Tibial nerve (tissue), 4 donors: ENCODE results near the gene RRM1.

Experiments used
- EP300 ChIP-seq, 2 donors: sonication (generic); formaldehyde crosslinking; IDR thresholded peaks; one replicate each; pipeline ENCODE4 v1.6.1; 2017; ENCODE audit warnings: antibody characterized with exemption in 2 of 2, mild to moderate bottlenecking in 1 of 2
- TF ChIP-seq, protein P1 (sequence below), 5 experiments: fragments of 200-600 bp in 3 of 5; fragments of 450-650 bp in 2 of 5; sonication (generic) in 3 of 5; IDR thresholded peaks; one replicate each; pipeline ENCODE4 v1.5.1; 2016 to 2019; ENCODE audit warnings: antibody characterized with exemption in 5 of 5, mild to moderate bottlenecking in 3 of 5, moderate library complexity in 2 of 5

DNA sequence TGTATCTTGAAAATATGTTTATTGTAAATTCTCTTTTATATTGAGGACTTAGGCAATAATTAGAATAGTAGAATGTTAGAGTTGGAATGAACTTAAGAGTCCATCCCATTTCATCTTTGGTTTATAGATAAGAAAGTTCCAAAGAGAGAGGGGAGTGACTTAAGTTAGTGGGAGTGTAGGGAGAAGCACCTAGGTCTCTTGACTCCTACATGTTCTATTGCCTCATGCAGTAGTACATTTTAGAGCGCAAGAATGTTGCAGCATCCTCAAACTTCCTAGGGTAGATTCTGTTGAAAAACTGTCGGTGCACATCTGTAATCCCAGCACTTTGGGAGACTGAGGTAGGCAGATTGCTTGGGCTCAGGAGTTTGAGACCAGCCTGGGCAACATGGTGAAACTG, 8.7 kb downstream of the RRM1 start:
- TF ChIP-seq, protein P1, sequence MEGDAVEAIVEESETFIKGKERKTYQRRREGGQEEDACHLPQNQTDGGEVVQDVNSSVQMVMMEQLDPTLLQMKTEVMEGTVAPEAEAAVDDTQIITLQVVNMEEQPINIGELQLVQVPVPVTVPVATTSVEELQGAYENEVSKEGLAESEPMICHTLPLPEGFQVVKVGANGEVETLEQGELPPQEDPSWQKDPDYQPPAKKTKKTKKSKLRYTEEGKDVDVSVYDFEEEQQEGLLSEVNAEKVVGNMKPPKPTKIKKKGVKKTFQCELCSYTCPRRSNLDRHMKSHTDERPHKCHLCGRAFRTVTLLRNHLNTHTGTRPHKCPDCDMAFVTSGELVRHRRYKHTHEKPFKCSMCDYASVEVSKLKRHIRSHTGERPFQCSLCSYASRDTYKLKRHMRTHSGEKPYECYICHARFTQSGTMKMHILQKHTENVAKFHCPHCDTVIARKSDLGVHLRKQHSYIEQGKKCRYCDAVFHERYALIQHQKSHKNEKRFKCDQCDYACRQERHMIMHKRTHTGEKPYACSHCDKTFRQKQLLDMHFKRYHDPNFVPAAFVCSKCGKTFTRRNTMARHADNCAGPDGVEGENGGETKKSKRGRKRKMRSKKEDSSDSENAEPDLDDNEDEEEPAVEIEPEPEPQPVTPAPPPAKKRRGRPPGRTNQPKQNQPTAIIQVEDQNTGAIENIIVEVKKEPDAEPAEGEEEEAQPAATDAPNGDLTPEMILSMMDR (IDR thresholded peaks at IDR 0.05), result no peak
- no peak for TF ChIP-seq EP300 (IDR thresholded peaks at IDR 0.05)
